ENCODE measurements around the gene HNRNPAB. TPM values are rescaled to one million over a fixed set of nuclear protein-coding genes. Genes with fewer than 3 reads are reported as not detected.

HNRNPAB gene
- total RNA-seq, 2 experiments from 2014 or later, result 268 to 391 TPM

DNA sequence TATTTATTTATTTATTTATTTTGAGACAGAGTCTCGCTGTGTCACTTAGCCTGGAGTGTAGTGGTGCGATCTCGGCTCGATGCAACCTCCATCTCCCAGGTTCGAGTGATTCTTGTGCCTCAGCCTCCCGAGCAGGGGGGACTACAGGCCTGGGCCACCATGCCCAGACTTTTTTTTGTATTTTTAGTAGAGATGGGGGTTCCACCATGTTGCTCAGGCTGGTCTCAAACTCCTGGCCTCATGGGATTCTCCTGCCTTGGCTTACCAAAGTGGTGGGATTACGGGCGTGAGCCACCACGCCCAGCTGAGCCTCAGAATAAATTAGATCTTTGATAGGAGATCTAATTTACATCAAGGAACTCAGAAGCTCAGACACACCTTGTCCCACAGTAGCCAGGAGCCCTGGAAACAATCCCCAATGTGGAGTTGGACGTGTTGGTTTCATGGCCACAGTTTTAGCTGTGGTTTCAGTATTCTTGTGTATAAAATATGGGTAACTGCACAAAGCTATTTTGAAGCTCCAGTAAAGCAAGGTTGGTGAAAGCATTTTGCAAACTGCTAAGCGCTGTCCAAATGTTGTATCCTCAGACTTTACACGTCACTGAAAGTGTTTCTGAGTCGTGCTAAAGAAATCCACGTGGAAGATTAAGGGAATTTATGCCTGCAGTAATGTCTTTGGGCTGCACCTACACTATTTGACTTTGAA is 3.0 kb upstream of the HNRNPAB start:
- CTCF ChIA-PET, result no interaction called here
- Mint-ChIP-seq H3K36me3 (peaks cover 13% of the 10 kb centered on the region), H3K4me3 (no peak overlapping the region), H3K27ac (no peak overlapping the region), H3K27me3 (peaks cover 3% of the 10 kb centered on the region), H3K9me3 (ENCODE audit: low read depth) (no peaks in the 10 kb centered on the region), H3K4me1 (peaks cover 11% of the 10 kb centered on the region)
- no peak for DNase-seq
- ATAC-seq, result no peak

DNA sequence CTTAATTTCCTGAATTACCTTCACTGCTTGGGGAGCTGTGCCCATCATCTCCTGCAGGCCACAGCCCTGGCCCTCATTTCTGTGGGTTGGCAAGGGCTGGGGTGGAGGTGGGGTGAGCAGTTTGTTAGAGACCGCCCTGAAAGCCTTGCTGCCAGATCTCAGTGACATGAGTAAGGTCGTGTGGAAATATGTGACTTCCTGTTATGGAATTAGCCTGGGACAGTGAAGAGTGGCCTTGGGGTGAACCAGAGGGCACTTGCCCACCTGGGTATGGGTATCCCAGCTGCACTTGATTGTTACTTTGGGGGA is 2.5 kb upstream of the HNRNPAB start:
- CTCF ChIA-PET, result no interaction called here
- Mint-ChIP-seq H3K36me3 (peaks cover 17% of the 10 kb centered on the region), H3K9me3 (ENCODE audit: low read depth) (no peaks in the 10 kb centered on the region), H3K4me3 (no peak overlapping the region), H3K27ac (no peak overlapping the region), H3K4me1 (peaks cover 15% of the 10 kb centered on the region), H3K27me3 (peaks cover 2% of the 10 kb centered on the region)
- DNase-seq (no peak), ATAC-seq (no peak)

DNA sequence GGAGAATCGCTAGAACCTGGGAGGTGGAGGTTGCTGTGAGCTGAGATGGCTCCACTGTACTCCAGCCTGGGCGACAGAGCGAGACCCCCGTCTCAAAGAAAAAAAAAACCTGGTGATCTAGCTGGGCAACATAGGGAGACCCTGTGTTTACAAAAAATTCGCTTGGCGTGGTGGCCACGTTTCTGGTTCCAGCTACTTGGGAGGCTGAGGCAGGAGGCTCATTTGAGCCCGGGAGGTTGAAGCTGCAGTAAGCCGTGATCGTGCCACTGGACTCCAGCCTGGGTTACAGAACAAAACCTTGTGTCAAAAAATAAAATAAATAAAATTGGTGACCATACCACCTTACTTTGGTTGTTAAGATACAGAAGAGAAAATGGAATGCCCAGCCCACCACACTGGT is 1.8 kb upstream of the HNRNPAB start:
- H3K36me3 Mint-ChIP-seq, result peaks cover 24% of the 10 kb centered on the region
- no peaks in the 10 kb centered on the region for H3K9me3 Mint-ChIP-seq (ENCODE audit: low read depth)
- no peak for ATAC-seq
- peaks cover 22% of the 10 kb centered on the region for H3K4me1 Mint-ChIP-seq
- H3K4me3 Mint-ChIP-seq, result peak overlapping the region; percentile 35
- DNase-seq, result no peak
- H3K27me3 Mint-ChIP-seq, result peaks cover 2% of the 10 kb centered on the region
- CTCF ChIA-PET, result no interaction called here
- no peak overlapping the region for H3K27ac Mint-ChIP-seq

DNA sequence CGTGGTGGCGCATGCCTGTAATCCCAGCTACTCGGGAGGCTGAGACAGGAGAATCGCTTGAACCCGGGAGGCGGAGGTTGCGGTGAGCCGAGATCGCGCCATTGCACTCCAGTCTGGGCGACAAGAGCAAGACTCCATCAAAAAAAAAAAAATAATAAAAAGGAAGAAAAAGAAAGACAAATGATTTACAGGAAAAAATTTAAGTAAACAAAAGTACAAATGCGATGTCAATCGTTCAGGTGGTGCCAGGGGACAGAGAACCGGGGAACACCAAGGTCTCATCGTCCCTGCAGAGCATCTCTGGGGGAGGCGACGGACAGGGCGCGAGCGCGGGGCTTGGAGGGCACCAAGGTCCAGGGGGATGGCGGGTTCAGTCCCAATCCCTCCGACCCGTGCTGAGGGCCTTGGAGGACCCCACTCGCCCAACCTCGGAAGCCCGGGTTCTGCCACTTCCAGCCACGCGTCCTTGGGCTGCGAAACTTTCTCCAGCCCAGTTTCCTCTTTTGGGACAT is 607 bp upstream of the HNRNPAB start:
- peak; percentile 56 for DNase-seq
- H3K27ac Mint-ChIP-seq, result peak overlapping the region; percentile 97
- H3K4me3 Mint-ChIP-seq, result peak overlapping the region; percentile 96
- peaks cover 32% of the 10 kb centered on the region for H3K4me1 Mint-ChIP-seq
- H3K27me3 Mint-ChIP-seq, result peaks cover 2% of the 10 kb centered on the region
- no peaks in the 10 kb centered on the region for H3K9me3 Mint-ChIP-seq (ENCODE audit: low read depth)
- peaks cover 34% of the 10 kb centered on the region for H3K36me3 Mint-ChIP-seq
- ATAC-seq, result peak; percentile 5
- CTCF ChIA-PET, result interaction anchor here (0.7 to 1.7 kb wide), 6 partner anchors 8 to 1531 kb away, joined by 3 to 8 read pairs (median 3); no protein-coding TSS in a partner anchor

DNA sequence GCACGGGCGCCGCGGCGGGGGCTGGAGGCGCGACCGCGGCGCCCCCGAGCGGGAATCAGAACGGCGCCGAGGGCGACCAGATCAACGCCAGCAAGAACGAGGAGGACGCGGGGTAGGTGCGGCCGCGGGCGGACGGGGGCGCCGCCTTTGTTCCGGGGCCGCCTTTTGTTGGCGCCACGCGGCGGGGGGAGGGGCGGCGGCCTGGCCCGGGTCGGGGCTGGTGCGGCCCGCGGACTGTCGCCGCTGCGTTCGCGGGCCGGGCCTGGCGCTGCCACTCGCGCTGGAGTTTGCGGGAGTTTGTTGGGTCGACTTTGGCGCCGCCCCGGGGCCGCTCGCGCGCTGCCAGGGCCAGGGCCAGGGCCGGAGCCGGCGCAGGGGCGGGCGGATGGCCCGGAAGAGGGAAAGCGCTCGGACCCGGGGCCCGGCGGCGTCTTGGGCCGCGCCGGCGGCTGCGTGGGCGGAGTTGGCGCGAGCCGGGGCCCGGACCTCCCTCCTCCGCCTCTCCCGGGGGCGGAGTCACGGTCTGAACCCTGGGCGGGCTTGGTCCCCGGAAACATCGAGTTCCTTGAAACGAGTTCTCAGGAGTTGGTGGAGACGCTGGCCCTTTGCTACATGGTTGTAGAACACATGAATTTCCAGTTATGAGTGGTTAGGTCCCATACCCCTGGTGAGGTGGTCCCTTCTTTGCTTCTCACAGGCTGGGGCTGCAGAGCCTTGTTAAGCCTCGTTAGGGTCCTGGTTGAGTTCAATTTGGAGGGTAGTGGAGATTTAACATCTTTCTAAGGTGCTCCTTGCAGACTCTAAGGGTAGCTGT is 809 bp downstream of the HNRNPAB start:
- CTCF ChIA-PET, result interaction anchor here (0.8 to 1.7 kb wide), 6 partner anchors 9 to 84 kb away, joined by 3 to 8 read pairs (median 4); no protein-coding TSS in a partner anchor
- Mint-ChIP-seq H3K36me3 (peaks cover 49% of the 10 kb centered on the region), H3K27ac (peak overlapping the region; percentile 79), H3K4me3 (peak overlapping the region; percentile 96), H3K27me3 (peaks cover 2% of the 10 kb centered on the region), H3K4me1 (peaks cover 37% of the 10 kb centered on the region), H3K9me3 (ENCODE audit: low read depth) (no peaks in the 10 kb centered on the region)
- ATAC-seq (peak; percentile 67), DNase-seq (peak; percentile 89)

DNA sequence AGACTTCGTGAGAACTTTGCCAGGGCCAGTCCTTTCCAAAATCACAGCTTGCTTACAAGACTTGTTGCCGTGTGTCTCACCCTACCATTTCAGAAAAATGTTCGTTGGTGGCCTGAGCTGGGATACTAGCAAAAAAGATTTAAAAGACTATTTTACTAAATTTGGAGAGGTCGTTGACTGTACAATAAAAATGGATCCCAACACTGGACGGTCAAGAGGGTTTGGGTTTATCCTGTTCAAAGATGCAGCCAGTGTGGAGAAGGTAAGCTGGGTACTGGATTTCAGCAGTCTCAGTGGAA is 1.4 kb downstream of the HNRNPAB start:
- CTCF ChIA-PET, result interaction anchor here (0.8 kb wide), 1 partner anchor 32 kb away, joined by 3 read pairs; no protein-coding TSS in a partner anchor
- Mint-ChIP-seq H3K4me1 (peaks cover 39% of the 10 kb centered on the region), H3K36me3 (peaks cover 54% of the 10 kb centered on the region)

DNA sequence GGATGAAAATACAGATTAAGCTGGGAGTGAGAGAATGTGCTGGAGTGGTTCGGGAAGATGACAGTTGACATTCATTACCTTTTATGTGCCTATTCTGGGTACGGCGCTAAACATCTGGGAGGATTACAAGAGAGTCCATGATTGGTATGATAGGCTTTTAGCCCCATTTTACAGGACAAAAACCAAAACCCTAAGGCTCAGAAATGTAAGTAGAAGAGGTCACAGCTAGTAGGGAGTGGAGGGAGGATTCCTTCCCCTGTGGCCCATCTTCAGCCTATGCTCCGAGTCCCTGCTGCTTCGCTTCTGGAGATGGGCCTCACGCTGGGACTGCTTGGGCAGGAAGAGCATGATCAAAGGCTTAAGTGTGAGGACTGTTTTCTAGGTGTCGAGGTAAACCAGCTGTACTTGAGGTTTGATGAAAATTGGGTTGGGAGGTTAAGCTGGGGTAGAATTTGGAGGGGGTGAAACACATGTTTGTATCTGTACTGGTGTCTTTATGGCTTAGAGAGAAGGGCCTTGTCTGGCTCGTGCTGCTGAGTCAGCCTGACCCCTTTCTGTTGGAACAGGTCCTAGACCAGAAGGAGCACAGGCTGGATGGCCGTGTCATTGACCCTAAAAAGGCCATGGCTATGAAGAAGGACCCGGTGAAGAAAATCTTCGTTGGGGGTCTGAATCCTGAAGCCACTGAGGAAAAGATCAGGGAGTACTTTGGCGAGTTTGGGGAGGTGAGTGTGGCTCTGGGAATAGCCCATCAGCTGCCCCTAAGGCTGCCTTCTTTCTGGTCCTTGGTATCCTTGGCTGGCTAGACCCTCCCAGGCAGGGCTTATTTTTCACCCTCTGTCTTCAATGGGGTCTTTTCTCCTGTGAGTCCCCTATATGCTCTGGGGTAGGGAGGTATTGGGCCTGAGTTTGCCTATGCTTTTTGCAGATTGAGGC is 2.1 kb downstream of the HNRNPAB start:
- Mint-ChIP-seq H3K9me3 (ENCODE audit: low read depth) (no peaks in the 10 kb centered on the region), H3K36me3 (peaks cover 58% of the 10 kb centered on the region), H3K27ac (peak overlapping the region; percentile 79), H3K27me3 (peaks cover 2% of the 10 kb centered on the region), H3K4me1 (peaks cover 39% of the 10 kb centered on the region), H3K4me3 (peak overlapping the region; percentile 85)
- no peak for ATAC-seq
- CTCF ChIA-PET, result interaction anchor here (0.8 to 1.2 kb wide), 2 partner anchors 29 to 31 kb away, joined by 3 read pairs; no protein-coding TSS in a partner anchor
- DNase-seq, result no peak

More for the DNA sequence above, 1.4 kb downstream of the HNRNPAB start:
- Mint-ChIP-seq H3K4me3 (peak overlapping the region; percentile 85), H3K9me3 (ENCODE audit: low read depth) (no peaks in the 10 kb centered on the region), H3K27ac (peak overlapping the region; percentile 79), H3K27me3 (peaks cover 2% of the 10 kb centered on the region)
- DNase-seq, result no peak
- no peak for ATAC-seq

DNA sequence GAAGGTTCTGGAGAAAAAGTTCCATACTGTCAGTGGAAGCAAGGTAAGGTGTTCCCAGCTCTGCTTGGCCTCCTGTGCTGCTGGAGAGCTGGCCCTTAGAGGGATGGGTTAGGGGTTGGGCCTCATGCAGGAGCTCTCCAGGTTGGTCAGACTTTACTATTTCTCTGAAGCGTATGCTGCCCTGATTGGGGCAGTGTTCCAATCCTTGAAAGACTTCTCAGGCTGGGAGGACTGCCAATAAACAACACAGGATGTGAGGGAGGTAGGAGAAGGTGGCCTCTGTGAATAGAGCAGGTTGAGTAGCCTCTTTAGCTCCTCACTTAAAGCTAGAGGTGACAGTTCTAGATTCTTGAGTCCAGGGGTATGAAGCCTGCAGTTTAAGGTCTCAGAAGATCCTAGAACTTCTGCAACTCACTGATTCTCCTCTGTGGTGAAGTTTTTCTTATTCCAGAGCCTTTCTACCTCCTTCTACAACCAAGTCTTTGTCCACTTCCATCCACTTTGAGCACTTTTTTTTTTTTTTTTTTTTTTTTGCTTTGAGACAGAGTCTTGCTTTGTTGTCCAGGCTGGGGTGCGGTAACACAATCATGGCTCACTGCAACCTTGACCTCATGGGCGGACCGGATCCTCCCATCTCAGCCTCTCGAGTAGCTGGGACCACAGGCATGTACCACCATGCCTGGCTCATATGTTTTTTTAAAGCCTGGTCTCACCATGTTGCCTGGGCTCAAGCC is 3.0 kb downstream of the HNRNPAB start:
- Mint-ChIP-seq H3K4me1 (peaks cover 41% of the 10 kb centered on the region), H3K27me3 (peaks cover 2% of the 10 kb centered on the region), H3K36me3 (peaks cover 64% of the 10 kb centered on the region), H3K9me3 (ENCODE audit: low read depth) (no peaks in the 10 kb centered on the region), H3K4me3 (no peak overlapping the region), H3K27ac (peak overlapping the region; percentile 79)
- no peak for ATAC-seq
- CTCF ChIA-PET, result interaction anchor here (1.2 kb wide), 1 partner anchor 28 kb away, joined by 3 read pairs; no protein-coding TSS in a partner anchor
- no peak for DNase-seq

DNA sequence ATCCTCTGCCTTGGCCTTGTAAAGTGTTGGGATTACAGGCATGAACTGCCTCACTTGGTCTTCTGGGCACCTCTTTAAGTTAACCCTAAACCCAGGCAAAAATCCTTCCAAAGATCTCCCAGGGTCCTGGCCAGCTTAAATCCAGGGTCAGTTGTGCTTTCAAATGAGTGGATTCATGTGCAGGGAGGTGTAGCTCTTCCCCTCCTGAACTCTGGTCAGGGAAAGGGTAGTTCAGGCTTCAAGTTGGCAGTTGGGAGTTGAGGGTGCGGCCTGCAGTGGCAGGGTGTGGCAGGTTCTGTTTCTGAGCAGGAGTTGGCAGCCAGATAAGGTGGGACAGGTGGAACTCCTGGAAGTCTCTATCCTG is 3.6 kb downstream of the HNRNPAB start:
- no peak for ATAC-seq
- peak overlapping the region; percentile 1 for H3K4me3 Mint-ChIP-seq
- DNase-seq, result no peak
- H3K4me1 Mint-ChIP-seq, result peaks cover 40% of the 10 kb centered on the region
- CTCF ChIA-PET, result interaction anchor here (1.2 kb wide), 1 partner anchor 27 kb away, joined by 3 read pairs; no protein-coding TSS in a partner anchor
- H3K36me3 Mint-ChIP-seq, result peaks cover 68% of the 10 kb centered on the region
- H3K27me3 Mint-ChIP-seq, result peaks cover 2% of the 10 kb centered on the region
- H3K9me3 Mint-ChIP-seq (ENCODE audit: low read depth), result no peaks in the 10 kb centered on the region
- H3K27ac Mint-ChIP-seq, result peak overlapping the region; percentile 22

DNA sequence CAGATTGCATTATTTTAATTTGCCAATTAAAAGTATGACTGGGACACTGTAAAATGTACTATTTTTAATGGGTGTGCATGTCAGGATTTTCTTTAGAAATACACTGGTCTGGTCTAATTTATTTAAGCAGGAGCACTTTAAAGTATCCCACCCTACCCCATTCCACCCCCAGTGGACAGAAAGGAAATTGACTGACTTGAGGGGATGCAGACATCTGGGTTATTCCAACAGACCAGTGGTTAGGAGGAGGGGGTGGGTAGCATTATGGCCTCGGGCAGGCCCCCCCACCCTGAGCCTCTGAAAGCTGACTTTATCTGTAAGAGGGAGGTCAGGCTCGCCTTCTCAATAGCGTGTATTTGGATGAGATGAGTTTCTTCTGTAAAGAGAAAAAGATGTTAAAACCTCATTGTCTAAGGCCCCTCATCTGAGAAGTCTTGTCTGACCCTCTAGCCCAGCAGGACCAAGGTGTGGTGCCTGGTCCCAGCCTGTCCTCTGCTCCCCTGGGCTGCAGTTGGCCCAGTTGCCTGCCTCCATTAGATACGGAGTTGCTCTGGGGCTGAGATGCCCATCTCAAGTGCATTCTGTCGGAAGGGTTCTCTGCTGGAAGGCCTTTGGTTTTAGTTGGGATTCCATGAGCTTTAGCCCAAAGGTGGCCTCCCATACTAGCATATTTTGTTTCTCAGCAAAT is 4.4 kb downstream of the HNRNPAB start:
- peak overlapping the region; percentile 16 for H3K27ac Mint-ChIP-seq
- peaks cover 75% of the 10 kb centered on the region for H3K36me3 Mint-ChIP-seq
- peaks cover 2% of the 10 kb centered on the region for H3K27me3 Mint-ChIP-seq

DNA sequence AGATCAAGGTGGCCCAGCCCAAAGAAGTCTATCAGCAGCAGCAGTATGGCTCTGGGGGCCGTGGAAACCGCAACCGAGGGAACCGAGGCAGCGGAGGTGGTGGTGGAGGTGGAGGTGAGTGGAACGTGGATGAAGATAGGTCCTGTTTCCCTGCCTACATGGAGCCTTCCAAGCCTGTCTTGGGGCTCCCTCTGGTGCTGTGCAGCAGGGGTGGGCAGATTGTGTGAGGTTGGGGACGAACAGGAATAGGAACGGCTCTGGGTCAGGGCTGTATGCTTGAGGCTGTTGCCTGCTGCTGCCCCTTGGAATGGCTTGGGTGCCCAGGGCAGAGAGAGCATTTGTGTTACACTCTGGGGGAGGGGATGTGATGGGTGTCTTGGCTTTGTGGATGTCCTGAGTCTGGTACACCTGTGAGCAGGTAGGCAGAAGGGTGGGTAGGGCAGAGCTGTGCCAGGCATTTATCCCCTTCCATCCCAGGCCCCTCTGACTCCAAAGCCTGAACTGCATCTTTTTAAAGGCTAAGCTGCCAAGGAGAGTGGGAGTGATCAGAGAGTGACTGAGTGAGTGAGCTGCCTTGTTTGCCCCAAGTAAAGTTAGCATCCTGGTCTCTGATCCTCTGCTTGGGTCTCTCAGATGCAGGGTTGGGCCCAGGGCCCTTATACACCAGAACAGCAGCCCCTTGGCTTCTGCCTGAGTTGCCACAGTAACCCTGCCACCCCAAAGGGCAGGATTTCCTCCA is 5.2 kb downstream of the HNRNPAB start:
- H3K36me3 Mint-ChIP-seq, result peaks cover 78% of the 10 kb centered on the region

More for the DNA sequence above, 4.4 kb downstream of the HNRNPAB start:
- DNase-seq (no peak), ATAC-seq (no peak)
- Mint-ChIP-seq H3K4me3 (no peak overlapping the region), H3K4me1 (peaks cover 44% of the 10 kb centered on the region), H3K9me3 (ENCODE audit: low read depth) (no peaks in the 10 kb centered on the region)
- CTCF ChIA-PET, result no interaction called here

More for the DNA sequence above, 5.2 kb downstream of the HNRNPAB start:
- no peak for ATAC-seq
- Mint-ChIP-seq H3K4me1 (peaks cover 42% of the 10 kb centered on the region), H3K9me3 (ENCODE audit: low read depth) (no peaks in the 10 kb centered on the region), H3K4me3 (no peak overlapping the region), H3K27me3 (no peaks in the 10 kb centered on the region), H3K27ac (peak overlapping the region; percentile 16)
- CTCF ChIA-PET, result interaction anchor here (1.5 kb wide), 1 partner anchor 10 kb away, joined by 5 read pairs; no protein-coding TSS in a partner anchor
- DNase-seq, result no peak
